Forelimb muscle (tissue), 1 donor: ENCODE measurements around the gene ITGB5. TPM values are rescaled to one million over a fixed set of nuclear protein-coding genes. Genes with fewer than 3 reads are reported as not detected.

Experiments used
- DNase-seq: peaks from one replicate; pipeline ENCODE4 v3.0.0-alpha.2; 2013; ENCODE audit warnings: low read depth
- polyA plus RNA-seq: library from polyadenylated mRNA; unstranded; fragments of 120-200 nt; gene quantifications from one replicate; pipeline ENCODE4 v1.2.1, GENCODE V29; 2013; ENCODE audit not compliant: insufficient read length

Gene ITGB5
- polyA plus RNA-seq, 1 donor = 18.3 TPM

GRCh38 chr3:124772081-124772831 lies 114.9 kb downstream of the ITGB5 start:
- peak; percentile 67 for DNase-seq

- no peak for DNase-seq
These were observed 116.1 kb downstream of the ITGB5 start for GRCh38 chr3:124771083-124771445.

DNA sequence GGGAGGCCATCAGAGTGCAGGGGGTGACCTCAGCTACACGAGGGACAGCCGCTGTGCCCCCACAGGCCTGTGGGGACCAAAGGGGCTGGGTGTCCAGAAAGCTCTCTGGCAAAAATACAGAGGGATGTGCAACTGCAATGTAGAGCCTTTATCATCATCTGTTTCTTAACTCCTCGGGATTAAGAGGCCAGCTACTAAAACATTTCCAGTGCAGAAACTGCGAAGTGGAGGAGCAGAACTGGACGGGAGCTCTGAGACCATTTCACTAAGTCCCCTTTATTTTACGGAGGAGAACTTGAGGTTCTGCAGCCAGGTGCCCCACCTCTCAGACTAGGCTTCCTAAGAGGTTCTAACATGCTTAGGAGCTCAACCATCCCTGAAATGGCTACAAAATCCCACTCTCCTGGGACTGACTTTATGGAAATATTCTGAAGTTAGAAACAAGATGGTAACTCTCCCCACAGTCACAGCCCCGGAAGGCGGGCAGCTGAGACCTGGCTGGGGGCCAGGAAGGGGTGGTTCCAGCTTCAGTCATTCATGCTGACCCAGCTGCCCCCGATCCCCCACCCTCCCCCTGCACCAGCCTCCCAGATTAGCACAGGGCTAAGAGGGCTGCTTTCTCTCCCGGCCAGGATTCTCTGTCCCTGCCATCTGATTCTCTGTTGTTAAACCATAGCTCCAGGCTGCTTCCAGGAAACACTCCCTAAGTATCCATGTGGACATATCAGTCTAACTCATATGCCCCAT lies 116.7 kb downstream of the ITGB5 start:
- DNase-seq = no peak

DNA sequence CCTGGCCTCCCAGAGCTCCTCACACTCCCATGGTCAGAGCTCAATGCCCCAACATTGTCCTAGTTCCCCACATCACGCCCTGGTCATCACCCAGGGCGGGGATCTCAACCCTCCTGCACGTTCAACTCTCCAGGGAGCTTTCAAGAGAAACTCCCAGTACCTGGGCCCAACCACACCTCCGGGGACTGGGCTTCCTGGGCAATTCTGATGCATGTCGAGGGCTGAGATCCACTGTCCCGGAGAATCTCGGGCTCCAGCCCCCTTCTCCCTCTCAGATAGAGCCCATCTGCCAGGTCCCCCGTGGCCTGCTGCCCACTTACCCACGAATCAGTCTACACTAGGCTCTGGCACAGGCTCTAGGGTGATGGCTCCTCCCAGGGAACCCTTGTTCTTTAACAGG lies 117.7 kb downstream of the ITGB5 start:
- DNase-seq = no peak

DNA sequence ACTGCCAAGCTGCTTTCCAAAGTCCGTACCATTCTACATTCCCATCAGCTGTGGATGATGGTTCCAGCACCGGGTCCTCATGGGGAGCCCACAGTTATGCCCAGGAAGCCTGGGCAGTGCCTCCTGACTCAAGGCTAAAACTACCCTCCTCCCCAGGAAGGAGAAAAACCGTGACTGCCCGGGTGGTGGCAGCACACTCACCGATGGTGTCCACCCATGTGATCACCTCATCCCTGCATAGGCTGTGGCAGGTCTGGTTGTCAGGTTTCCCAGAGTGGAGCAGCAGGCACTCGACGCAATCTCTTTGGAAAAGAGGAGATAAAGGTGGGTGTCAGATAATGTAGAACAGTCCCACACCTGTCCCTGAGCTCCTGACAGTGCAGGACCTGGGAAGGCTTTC lies 118.4 kb downstream of the ITGB5 start:
- no peak for DNase-seq

GRCh38 chr3:124767691-124768090 lies 119.5 kb downstream of the ITGB5 start:
- no peak for DNase-seq

- no peak for DNase-seq
These were observed 119.9 kb downstream of the ITGB5 start for GRCh38 chr3:124767264-124767663.

- DNase-seq = no peak
These were observed 120.8 kb downstream of the ITGB5 start for GRCh38 chr3:124766113-124767095.

DNA sequence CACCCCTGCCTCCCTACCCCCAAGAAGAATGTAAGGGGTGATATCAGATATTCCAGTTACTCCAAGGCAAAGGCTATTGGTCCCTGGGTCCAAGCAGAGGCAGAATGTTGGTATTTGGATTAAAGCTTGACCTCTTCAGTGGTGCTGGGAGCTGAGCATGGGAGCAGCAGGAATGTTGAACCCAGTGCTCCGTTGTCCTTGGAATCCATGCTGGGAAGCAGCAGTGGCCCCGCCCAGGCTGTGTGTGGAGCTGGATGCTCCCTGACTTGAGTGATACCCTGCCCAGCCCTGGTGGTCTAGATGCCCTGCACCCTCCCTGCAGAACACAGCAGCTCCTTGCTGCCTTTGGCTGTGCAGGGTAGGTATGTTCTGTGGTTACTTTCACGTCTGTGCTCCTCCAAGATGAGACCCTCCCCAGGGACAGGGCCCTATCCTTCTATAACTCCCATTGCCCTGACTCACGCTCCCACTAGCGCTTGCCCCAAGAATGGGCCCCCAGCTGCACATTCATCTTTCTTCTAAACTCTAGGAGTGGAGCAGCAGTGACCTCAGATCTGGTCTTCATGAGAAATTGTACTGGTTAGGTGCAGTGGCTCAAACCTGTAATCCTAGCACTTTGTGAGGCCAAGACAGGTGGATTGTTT lies 121.8 kb downstream of the ITGB5 start:
- no peak for DNase-seq

GRCh38 chr3:124764746-124765145 lies 122.4 kb downstream of the ITGB5 start:
- DNase-seq = no peak

DNA sequence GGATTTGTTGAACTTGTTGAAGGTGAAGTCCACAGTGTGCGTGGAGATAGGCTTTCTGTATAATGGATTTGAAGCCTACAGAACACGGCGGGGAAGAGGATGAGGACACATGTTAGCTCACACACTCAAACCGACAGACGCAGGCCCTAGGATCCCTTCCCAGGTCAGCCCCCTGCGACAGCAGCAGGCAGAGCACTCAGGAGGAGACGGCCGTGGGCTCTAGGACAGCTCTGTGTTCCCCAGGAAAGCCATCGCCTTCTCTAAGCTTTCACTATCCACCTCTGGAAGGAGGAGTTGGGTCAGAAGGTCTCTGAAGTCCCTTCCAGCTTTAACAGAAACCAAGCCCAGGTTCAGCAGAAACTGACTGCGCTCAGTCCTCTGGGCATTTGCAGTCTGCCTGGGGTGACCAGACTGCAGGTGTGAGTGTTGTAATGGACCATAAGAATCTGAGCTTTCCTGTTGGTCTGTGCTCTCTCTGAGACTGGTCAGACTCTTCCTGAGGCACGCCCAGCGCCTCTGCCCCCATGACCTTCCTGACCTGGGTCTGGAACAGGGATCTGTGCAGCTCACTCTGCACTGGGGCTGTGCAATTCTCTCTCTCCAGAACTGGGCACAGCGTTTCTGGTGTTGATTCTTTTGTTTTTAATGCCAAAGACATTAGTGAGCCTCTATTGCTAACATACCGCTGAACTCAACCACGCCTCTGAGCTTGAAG lies 123.4 kb downstream of the ITGB5 start:
- no peak for DNase-seq

GRCh38 chr3:124763206-124763605 lies 124.0 kb downstream of the ITGB5 start:
- no peak for DNase-seq

- no peak for DNase-seq
These were observed 124.5 kb downstream of the ITGB5 start for GRCh38 chr3:124762661-124763011.

GRCh38 chr3:124761935-124762660 lies 125.1 kb downstream of the ITGB5 start:
- DNase-seq = no peak

GRCh38 chr3:124761250-124761796 lies 125.8 kb downstream of the ITGB5 start:
- DNase-seq = peak; percentile 53

GRCh38 chr3:124760601-124761000 lies 126.6 kb downstream of the ITGB5 start:
- DNase-seq = no peak

GRCh38 chr3:124759666-124760401 lies 127.3 kb downstream of the ITGB5 start:
- no peak for DNase-seq

DNA sequence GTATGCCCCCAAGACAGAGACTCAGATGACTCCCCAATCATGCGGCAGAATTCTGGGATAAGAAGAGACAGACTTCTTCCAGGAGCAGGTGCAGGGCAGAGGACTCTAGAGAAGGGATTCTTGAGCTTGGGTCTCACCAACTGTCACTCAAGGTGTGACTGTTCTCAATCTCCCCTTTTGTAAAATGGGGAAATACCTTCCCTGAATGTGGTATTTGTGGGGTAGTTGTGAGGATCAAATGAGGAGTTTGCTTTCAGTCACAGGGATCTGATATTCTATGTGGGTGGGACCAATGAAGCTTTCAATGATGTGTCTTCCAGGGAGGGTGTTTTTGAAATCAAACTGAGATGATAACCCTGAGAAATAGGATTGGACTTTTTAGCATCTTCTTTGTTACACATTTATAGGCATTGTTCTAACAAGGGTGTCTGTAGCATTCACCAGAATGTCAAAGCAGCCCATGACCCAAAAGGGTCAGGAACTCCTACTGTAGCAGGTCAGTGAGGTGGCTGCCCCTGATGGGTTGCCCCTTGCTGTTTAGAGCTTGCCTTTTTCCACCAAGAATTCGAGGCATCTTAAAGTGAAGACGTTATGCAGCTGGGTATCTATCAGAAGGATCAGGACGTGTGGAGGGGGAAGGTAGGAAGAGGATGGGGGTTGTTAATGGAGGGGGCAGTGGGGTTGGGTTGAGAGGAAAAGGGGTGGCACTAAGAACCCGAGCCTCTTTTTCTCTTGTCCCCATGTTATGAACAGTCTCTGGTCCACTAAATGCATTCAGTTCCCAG lies 128.1 kb downstream of the ITGB5 start:
- no peak for DNase-seq
